ENCODE data around the gene RNASE13.

RNASE13 gene, protein sequence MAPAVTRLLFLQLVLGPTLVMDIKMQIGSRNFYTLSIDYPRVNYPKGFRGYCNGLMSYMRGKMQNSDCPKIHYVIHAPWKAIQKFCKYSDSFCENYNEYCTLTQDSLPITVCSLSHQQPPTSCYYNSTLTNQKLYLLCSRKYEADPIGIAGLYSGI

DNA sequence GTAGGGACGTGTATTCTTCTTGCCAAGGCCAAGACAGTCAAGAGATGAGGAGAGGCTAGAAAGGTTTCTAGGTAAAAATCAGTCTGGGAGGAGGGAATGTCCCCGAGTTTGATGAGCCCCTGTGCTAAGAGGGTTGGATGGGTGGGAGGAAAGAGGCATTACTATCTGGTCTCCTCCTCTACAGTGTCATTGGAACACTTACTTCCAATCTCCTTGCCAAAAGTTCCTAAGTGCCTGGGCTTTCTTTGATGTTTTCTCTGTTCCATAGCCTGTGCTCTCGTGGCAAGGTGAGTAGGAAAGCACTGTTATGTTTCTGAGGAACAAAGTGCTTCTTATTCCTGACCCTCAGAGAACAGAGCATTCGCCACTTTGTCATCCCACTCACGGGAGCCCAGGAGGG is at the start of gene RNASE13:
Gene RNASE13, minus strand, starts transcription at position 101 of the 400 bp plus-strand sequence. CDS start 519 bp downstream, outside the sequence.
- H3K4me3 ChIP-seq = no peak within 1 kb of the TSS
- TF ChIP-seq, protein P1, sequence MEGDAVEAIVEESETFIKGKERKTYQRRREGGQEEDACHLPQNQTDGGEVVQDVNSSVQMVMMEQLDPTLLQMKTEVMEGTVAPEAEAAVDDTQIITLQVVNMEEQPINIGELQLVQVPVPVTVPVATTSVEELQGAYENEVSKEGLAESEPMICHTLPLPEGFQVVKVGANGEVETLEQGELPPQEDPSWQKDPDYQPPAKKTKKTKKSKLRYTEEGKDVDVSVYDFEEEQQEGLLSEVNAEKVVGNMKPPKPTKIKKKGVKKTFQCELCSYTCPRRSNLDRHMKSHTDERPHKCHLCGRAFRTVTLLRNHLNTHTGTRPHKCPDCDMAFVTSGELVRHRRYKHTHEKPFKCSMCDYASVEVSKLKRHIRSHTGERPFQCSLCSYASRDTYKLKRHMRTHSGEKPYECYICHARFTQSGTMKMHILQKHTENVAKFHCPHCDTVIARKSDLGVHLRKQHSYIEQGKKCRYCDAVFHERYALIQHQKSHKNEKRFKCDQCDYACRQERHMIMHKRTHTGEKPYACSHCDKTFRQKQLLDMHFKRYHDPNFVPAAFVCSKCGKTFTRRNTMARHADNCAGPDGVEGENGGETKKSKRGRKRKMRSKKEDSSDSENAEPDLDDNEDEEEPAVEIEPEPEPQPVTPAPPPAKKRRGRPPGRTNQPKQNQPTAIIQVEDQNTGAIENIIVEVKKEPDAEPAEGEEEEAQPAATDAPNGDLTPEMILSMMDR (IDR thresholded peaks at IDR 0.05) = no peak
- DNase-seq (ENCODE audit: low spot score) = no peak
- H3K27ac ChIP-seq = no peak within 1 kb of the TSS

DNA sequence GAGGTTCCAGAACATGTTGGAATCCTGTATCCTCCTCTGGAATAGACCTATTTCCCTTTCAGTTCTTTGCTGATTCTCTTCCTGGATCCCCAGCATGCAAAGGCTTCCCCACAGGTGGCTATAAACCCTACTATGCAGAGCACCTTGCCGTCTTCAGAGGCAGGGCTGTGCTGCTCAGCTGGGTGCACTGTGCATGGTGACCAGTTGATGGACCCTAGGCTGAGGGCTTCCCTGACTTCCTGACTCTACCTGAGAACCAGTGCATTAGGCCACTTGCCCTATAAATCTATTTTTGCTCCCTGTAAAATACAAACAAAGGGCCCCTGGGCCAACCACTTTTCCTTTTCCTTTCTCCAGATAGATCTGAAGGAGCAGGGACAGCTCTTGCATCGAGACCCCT is 49.8 kb upstream of the RNASE13 start:
- Histone ChIP-seq H3K4me3 (no peak overlapping the region), H3K27ac (no peak overlapping the region)
- TF ChIP-seq, protein P1 (IDR thresholded peaks at IDR 0.05) = no peak
- DNase-seq (ENCODE audit: low spot score) = no peak

DNA sequence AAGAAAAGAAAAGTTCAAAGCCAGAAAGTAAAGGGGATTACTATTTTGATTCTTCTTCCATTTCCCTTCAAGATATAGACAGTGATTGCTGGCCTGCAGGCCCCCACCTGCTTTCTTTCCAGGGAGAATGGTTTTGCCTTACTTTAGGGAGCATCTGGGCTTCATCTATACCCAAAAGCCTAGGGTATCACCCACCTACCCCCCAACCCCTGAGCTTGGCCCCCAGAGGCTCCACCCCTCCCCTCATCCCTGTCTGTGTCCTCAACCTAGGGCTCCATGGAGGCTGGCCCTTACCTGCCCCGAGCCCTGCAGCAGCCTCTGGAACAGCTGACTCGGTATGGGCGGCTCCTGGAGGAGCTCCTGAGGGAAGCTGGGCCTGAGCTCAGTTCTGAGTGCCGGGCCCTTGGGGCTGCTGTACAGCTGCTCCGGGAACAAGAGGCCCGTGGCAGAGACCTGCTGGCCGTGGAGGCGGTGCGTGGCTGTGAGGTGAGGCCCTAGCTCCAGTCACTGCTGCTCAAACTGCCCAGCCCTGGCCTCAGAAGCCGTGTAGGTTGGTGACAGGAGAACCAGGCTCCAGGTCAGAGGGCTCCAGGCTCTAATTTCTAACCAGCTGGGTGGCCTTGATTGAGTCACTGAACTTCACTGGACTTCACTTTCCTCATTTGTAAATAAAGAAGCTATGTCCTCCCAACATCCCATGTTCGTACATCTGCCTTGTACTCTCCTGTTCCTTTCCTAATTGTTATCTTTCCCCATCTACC is 49.1 kb upstream of the RNASE13 start:
- Histone ChIP-seq H3K4me3 (no peak overlapping the region), H3K27ac (no peak overlapping the region)
- TF ChIP-seq, protein P1 (IDR thresholded peaks at IDR 0.05) = no peak

DNA sequence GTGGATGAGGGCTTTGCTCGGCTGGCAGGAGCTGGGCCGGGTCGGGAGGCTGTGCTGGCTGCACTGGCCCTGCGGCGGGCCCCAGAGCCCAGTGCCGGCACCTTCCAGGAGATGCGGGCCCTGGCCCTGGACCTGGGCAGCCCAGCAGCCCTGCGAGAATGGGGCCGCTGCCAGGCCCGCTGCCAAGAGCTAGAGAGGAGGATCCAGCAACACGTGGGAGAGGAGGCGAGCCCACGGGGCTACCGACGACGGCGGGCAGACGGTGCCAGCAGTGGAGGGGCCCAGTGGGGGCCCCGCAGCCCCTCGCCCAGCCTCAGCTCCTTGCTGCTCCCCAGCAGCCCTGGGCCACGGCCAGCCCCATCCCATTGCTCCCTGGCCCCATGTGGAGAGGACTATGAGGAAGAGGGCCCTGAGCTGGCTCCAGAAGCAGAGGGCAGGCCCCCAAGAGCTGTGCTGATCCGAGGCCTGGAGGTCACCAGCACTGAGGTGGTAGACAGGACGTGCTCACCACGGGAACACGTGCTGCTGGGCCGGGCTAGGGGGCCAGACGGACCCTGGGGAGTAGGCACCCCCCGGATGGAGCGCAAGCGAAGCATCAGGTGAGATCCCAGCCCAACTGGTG is 47.0 kb upstream of the RNASE13 start:
- no peak for DNase-seq (ENCODE audit: low spot score)
- TF ChIP-seq, protein P1 (IDR thresholded peaks at IDR 0.05) = no peak
- H3K4me3 ChIP-seq = no peak overlapping the region
- H3K27ac ChIP-seq = no peak overlapping the region

More for the DNA sequence above, 49.1 kb upstream of the RNASE13 start:
- DNase-seq (ENCODE audit: low spot score) = no peak

DNA sequence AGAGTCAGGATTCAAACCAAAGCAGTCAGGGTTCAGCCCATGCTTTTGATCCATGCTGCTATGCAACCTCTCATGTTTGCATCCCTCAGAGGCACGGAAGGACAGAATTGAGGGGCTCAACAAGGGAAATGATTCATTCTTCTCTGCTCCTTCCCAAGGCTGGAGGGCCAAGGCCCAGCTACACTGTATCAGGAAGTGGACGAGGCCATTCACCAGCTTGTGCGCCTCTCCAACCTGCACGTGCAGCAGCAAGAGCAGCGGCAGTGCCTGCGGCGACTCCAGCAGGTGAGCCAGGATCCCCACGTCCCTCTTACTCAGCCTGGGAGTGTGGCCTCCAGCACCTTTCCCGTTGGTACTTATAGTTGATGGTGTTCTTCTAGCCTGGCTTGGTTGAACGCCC is 44.1 kb upstream of the RNASE13 start:
- no peak for DNase-seq (ENCODE audit: low spot score)
- Histone ChIP-seq H3K27ac (no peak overlapping the region), H3K4me3 (no peak overlapping the region)
- TF ChIP-seq, protein P1 (IDR thresholded peaks at IDR 0.05) = no peak

DNA sequence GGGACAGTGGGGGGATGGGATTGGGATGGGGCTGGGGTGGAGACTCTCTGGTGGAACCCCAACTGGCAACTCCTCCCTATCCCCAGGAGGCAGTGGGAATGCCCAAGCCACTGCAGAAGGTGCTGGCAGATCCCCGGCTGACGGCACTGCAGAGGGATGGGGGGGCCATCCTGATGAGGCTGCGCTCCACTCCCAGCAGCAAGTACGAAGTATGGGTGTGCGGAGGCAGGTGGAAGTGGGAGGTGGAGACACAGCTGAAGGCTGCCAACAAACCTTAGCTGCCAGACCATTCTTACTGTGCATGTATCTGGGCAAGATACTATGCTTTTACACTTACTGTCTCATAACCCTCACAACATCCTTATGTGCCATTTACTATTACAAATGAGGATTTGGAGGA is 43.7 kb upstream of the RNASE13 start:
- DNase-seq (ENCODE audit: low spot score) = no peak
- TF ChIP-seq, protein P1 (IDR thresholded peaks at IDR 0.05) = no peak
- no peak overlapping the region for H3K27ac ChIP-seq
- no peak overlapping the region for H3K4me3 ChIP-seq
